Measurements from ENCODE around the gene CHST8.
A peak's percentile ranks its signal among the peaks of the same experiment; 100 is the strongest.

CHST8 gene

GRCh38 chr19:33788676-33789075 is 166.9 kb downstream of the CHST8 start:
- DNase-seq (ENCODE audit: low read depth), result no peak
- TF ChIP-seq CTCF (conservative IDR thresholded peaks at IDR 0.05; ENCODE audit: low read length), result no peak
- H3K4me3 ChIP-seq (ENCODE audit: low read length), result no peak overlapping the region

GRCh38 chr19:33789344-33789743 is 167.6 kb downstream of the CHST8 start:
- no peak for DNase-seq (ENCODE audit: low read depth)
- H3K4me3 ChIP-seq (ENCODE audit: low read length), result no peak overlapping the region
- TF ChIP-seq CTCF (conservative IDR thresholded peaks at IDR 0.05; ENCODE audit: low read length), result no peak

- no peak for DNase-seq (ENCODE audit: low read depth)
- H3K4me3 ChIP-seq (ENCODE audit: low read length), result peak overlapping the region; percentile 58
- no peak for TF ChIP-seq CTCF (conservative IDR thresholded peaks at IDR 0.05; ENCODE audit: low read length)
Observed at GRCh38 chr19:33794683-33795369, 173.1 kb downstream of the CHST8 start.

- TF ChIP-seq CTCF (conservative IDR thresholded peaks at IDR 0.05; ENCODE audit: low read length), result peak; percentile 48
- peak overlapping the region; percentile 58 for H3K4me3 ChIP-seq (ENCODE audit: low read length)
- peak; percentile 83 for DNase-seq (ENCODE audit: low read depth)
Observed at GRCh38 chr19:33795370-33796163, 173.8 kb downstream of the CHST8 start.

GRCh38 chr19:33796164-33796875 is 174.6 kb downstream of the CHST8 start, which contains the start of gene KCTD15:
Gene KCTD15 (plus strand): TSS chr19:33796870. CDS start chr19:33800455, 3,585 bp downstream.
- H3K4me3 ChIP-seq (ENCODE audit: low read length), result peak within 1 kb of the TSS; percentile 74
- peak; percentile 49 for DNase-seq (ENCODE audit: low read depth)
- no peak for TF ChIP-seq CTCF (conservative IDR thresholded peaks at IDR 0.05; ENCODE audit: low read length)

- no peak for TF ChIP-seq CTCF (conservative IDR thresholded peaks at IDR 0.05; ENCODE audit: low read length)
- peak overlapping the region; percentile 74 for H3K4me3 ChIP-seq (ENCODE audit: low read length)
- peak; percentile 33 for DNase-seq (ENCODE audit: low read depth)
Observed at GRCh38 chr19:33797802-33798671, 176.3 kb downstream of the CHST8 start.
